ENCODE measurements around the gene KRTAP2-2. TPM values are rescaled to one million over a fixed set of nuclear protein-coding genes. Genes with fewer than 3 reads are reported as not detected.

The KRTAP2-2 gene
- total and polyA plus RNA-seq, 2 of the 8 experiments (the other 6 are each of a cell fraction or from before 2014, with no cell fraction given), result not detected

- H2BK15ac ChIP-seq (ENCODE audit: low read length), result no peak overlapping the region
- H3K79me1 ChIP-seq (ENCODE audit: low read depth, low read length), result no peaks in the 10 kb centered on the region
- H3K4me1 ChIP-seq (replicated peaks in 1 of 4; ENCODE audit: control insufficient read depth in 3 of 4, insufficient read depth in 4 of 4, low read length in 3 of 4), result peaks cover 0 to 10% (median 6%) of the 10 kb centered on the region in 4 experiments; a peak in 6 of 7 replicates
- no peak for DNase-seq (ENCODE audit: low read depth in 1 of 2, low spot score in 2 of 2)
- no peak overlapping the region for H2BK5ac ChIP-seq (ENCODE audit: low read depth, low read length)
- H3K27ac ChIP-seq (ENCODE audit: low read depth, low read length), result no peak overlapping the region
- no peak overlapping the region for H3K14ac ChIP-seq (ENCODE audit: insufficient read length)
- H2BK12ac ChIP-seq (ENCODE audit: low read depth, low read length), result no peak overlapping the region
- no peak overlapping the region for H2AK5ac ChIP-seq (ENCODE audit: low read depth, low read length)
- no peak overlapping the region for H3K23ac ChIP-seq (ENCODE audit: insufficient read length)
- H3K23me2 ChIP-seq (ENCODE audit: low read depth, low read length), result no peaks in the 10 kb centered on the region
- FAIRE-seq, result no peak
- H3K27me3 ChIP-seq (replicated peaks in 1 of 4; ENCODE audit: control insufficient read depth in 3 of 4, extremely low read depth in 1 of 4, insufficient read depth in 3 of 4, low read length in 3 of 4), result no peaks in the 10 kb centered on the region
- H3K4me2 ChIP-seq (ENCODE audit: insufficient read depth in 1 of 2, low read depth in 2 of 2, low read length in 2 of 2), result no peak overlapping the region
- H4K20me1 ChIP-seq (replicated peaks in 1 of 2; ENCODE audit: control insufficient read depth in 1 of 2, insufficient read depth in 2 of 2, low read length in 2 of 2), result no peaks in the 10 kb centered on the region
- no peak overlapping the region for H3K18ac ChIP-seq (ENCODE audit: extremely low read depth, low read length)
- no peak overlapping the region for H2BK20ac ChIP-seq (ENCODE audit: low read length)
- ChIA-PET CTCF (ENCODE audit: partially characterized antibody) (no interaction called here), POLR2A (ENCODE audit: partially characterized antibody) (no interaction called here)
- H3K79me2 ChIP-seq (ENCODE audit: control insufficient read depth in 1 of 2, insufficient read depth in 2 of 2, low read length in 2 of 2), result no peaks in the 10 kb centered on the region
- no peak overlapping the region for H2BK120ac ChIP-seq (replicated peaks; ENCODE audit: low read depth, low read length)
- H4K5ac ChIP-seq (ENCODE audit: insufficient read length, low read depth, low read length), result no peak overlapping the region
- no peaks in the 10 kb centered on the region for H3K36me3 ChIP-seq (ENCODE audit: control insufficient read depth in 2 of 4, insufficient read depth in 4 of 4, low read length in 3 of 4)
- no peak overlapping the region for H3K4me3 ChIP-seq (ENCODE audit: extremely low read depth in 1 of 4, insufficient read depth in 2 of 4, low read depth in 3 of 4, low read length in 4 of 4)
- TF ChIP-seq RBBP5 (IDR thresholded peaks at IDR 0.05; ENCODE audit: borderline replicate concordance, low read depth, low read length) (no peak), HDAC2 (IDR thresholded peaks at IDR 0.05; ENCODE audit: borderline replicate concordance in 1 of 2, low read depth in 2 of 2, low read length in 2 of 2) (no peak), SP4 (IDR thresholded peaks at IDR 0.05; ENCODE audit: low read length) (no peak)
- no peak overlapping the region for H4K91ac ChIP-seq (replicated peaks; ENCODE audit: insufficient read length, low read length)
- H4K8ac ChIP-seq (ENCODE audit: extremely low read depth, insufficient read depth, low read length), result no peak overlapping the region
- H3K9me3 ChIP-seq (ENCODE audit: insufficient read depth in 2 of 2, low read depth in 1 of 2, low read length in 1 of 2), result no peaks in the 10 kb centered on the region
- H3K56ac ChIP-seq (replicated peaks; ENCODE audit: insufficient read length, low read depth, low read length), result no peak overlapping the region
- no peak overlapping the region for H2AFZ ChIP-seq (ENCODE audit: low read length)
- H3K9ac ChIP-seq (replicated peaks in 1 of 4; ENCODE audit: extremely low read depth in 1 of 4, low read depth in 3 of 4, low read length in 3 of 4), result no peak overlapping the region
- H3K4ac ChIP-seq (replicated peaks; ENCODE audit: insufficient read length, low read depth, low read length), result no peak overlapping the region
Measured at GRCh38 chr17:41010441-41010840, 44.6 kb downstream of the KRTAP2-2 start.

Measured in H1 (cell line).